ENCODE results near the gene SUCNR1.

SUCNR1 gene

GRCh38 chr3:151864423-151865101 is 8.9 kb upstream of the SUCNR1 start:
- WGBS (ENCODE audit: extremely low coverage, insufficient coverage, insufficient read length) = no CpG with 5 or more reads among the region's 4 CpGs
- Histone ChIP-seq H3K79me1 (ENCODE audit: low read length) (peaks cover 4% of the 10 kb centered on the region), H3K79me2 (ENCODE audit: control insufficient read depth, insufficient read depth, low read length, poor library complexity) (no peaks in the 10 kb centered on the region), H3K9ac (ENCODE audit: low read length) (no peak overlapping the region), H3K23ac (ENCODE audit: low read length) (no peak overlapping the region), H3K27me3 (ENCODE audit: insufficient read depth, low read length) (no peaks in the 10 kb centered on the region), H3K18ac (ENCODE audit: low read length) (no peak overlapping the region), H2BK120ac (ENCODE audit: insufficient read depth, low read length, poor library complexity) (no peak overlapping the region), H2AFZ (ENCODE audit: insufficient read depth, low read length, poor library complexity) (no peak overlapping the region), H3K4me2 (ENCODE audit: low read length) (no peak overlapping the region), H3K9me3 (ENCODE audit: insufficient read depth, low read depth, low read length) (no peaks in the 10 kb centered on the region), H3K36me3 (ENCODE audit: control insufficient read depth in 1 of 2, insufficient read depth in 2 of 2, low read length in 2 of 2) (no peaks in the 10 kb centered on the region), H3K14ac (ENCODE audit: low read length) (no peak overlapping the region), H3K4me3 (ENCODE audit: low read depth, low read length) (no peak overlapping the region), H2BK12ac (ENCODE audit: low read length) (no peak overlapping the region), H4K91ac (ENCODE audit: low read depth, low read length) (no peak overlapping the region), H4K8ac (ENCODE audit: low read depth, low read length) (no peak overlapping the region), H2AK5ac (ENCODE audit: low read length) (no peak overlapping the region), H3K4me1 (ENCODE audit: control insufficient read depth in 1 of 2, insufficient read depth in 2 of 2, low read length in 2 of 2) (peaks cover 0 to 2% of the 10 kb centered on the region in 2 experiments), H2BK5ac (ENCODE audit: low read depth, low read length, poor library complexity) (no peak overlapping the region), H3K4ac (ENCODE audit: low read depth, low read length) (no peak overlapping the region), H3K27ac (ENCODE audit: low read depth, low read length) (no peak overlapping the region), H4K12ac (ENCODE audit: low read depth, low read length) (no peak overlapping the region)
- DNase-seq = peak in 1 of 2 donors; percentile 93

GRCh38 chr3:151866711-151867410 is 6.6 kb upstream of the SUCNR1 start:
- Histone ChIP-seq H3K4me3 (ENCODE audit: low read depth, low read length) (no peak overlapping the region), H2AK5ac (ENCODE audit: low read length) (no peak overlapping the region), H3K4me2 (ENCODE audit: low read length) (no peak overlapping the region), H3K9me3 (ENCODE audit: insufficient read depth, low read depth, low read length) (no peaks in the 10 kb centered on the region), H3K14ac (ENCODE audit: low read length) (no peak overlapping the region), H3K79me2 (ENCODE audit: control insufficient read depth, insufficient read depth, low read length, poor library complexity) (no peaks in the 10 kb centered on the region), H2BK5ac (ENCODE audit: low read depth, low read length, poor library complexity) (no peak overlapping the region), H3K27ac (ENCODE audit: low read depth, low read length) (no peak overlapping the region), H2BK12ac (ENCODE audit: low read length) (peak overlapping the region; percentile 71), H4K8ac (ENCODE audit: low read depth, low read length) (no peak overlapping the region), H4K91ac (ENCODE audit: low read depth, low read length) (peak overlapping the region; percentile 14), H2AFZ (ENCODE audit: insufficient read depth, low read length, poor library complexity) (no peak overlapping the region), H4K12ac (ENCODE audit: low read depth, low read length) (no peak overlapping the region), H3K9ac (ENCODE audit: low read length) (no peak overlapping the region), H3K23ac (ENCODE audit: low read length) (no peak overlapping the region), H3K79me1 (ENCODE audit: low read length) (no peaks in the 10 kb centered on the region), H2BK120ac (ENCODE audit: insufficient read depth, low read length, poor library complexity) (no peak overlapping the region), H3K27me3 (ENCODE audit: insufficient read depth, low read length) (no peaks in the 10 kb centered on the region), H3K4ac (ENCODE audit: low read depth, low read length) (no peak overlapping the region), H3K36me3 (ENCODE audit: control insufficient read depth in 1 of 2, insufficient read depth in 2 of 2, low read length in 2 of 2) (no peaks in the 10 kb centered on the region), H3K18ac (ENCODE audit: low read length) (no peak overlapping the region), H3K4me1 (ENCODE audit: control insufficient read depth in 1 of 2, insufficient read depth in 2 of 2, low read length in 2 of 2) (peaks cover 0 to 2% of the 10 kb centered on the region in 2 experiments)
- DNase-seq = no peak
- no CpG with 5 or more reads among the region's 4 CpGs for WGBS (ENCODE audit: extremely low coverage, insufficient coverage, insufficient read length)

GRCh38 chr3:151867666-151868065 is 5.8 kb upstream of the SUCNR1 start:
- no peak overlapping the region for H3K4ac ChIP-seq (ENCODE audit: low read depth, low read length)
- H3K18ac ChIP-seq (ENCODE audit: low read length) = no peak overlapping the region
- no peak overlapping the region for H2BK12ac ChIP-seq (ENCODE audit: low read length)
- H2AK5ac ChIP-seq (ENCODE audit: low read length) = no peak overlapping the region
- no peak overlapping the region for H3K27ac ChIP-seq (ENCODE audit: low read depth, low read length)
- no peak overlapping the region for H3K4me2 ChIP-seq (ENCODE audit: low read length)
- WGBS (ENCODE audit: extremely low coverage, insufficient coverage, insufficient read length) = no CpG with 5 or more reads among the region's 1 CpG
- H4K8ac ChIP-seq (ENCODE audit: low read depth, low read length) = no peak overlapping the region
- no peak overlapping the region for H2AFZ ChIP-seq (ENCODE audit: insufficient read depth, low read length, poor library complexity)
- no peak overlapping the region for H2BK5ac ChIP-seq (ENCODE audit: low read depth, low read length, poor library complexity)
- peaks cover 0 to 2% of the 10 kb centered on the region in 2 experiments for H3K4me1 ChIP-seq (ENCODE audit: control insufficient read depth in 1 of 2, insufficient read depth in 2 of 2, low read length in 2 of 2)
- no peaks in the 10 kb centered on the region for H3K79me1 ChIP-seq (ENCODE audit: low read length)
- H3K79me2 ChIP-seq (ENCODE audit: control insufficient read depth, insufficient read depth, low read length, poor library complexity) = no peaks in the 10 kb centered on the region
- H3K9ac ChIP-seq (ENCODE audit: low read length) = no peak overlapping the region
- no peak overlapping the region for H3K4me3 ChIP-seq (ENCODE audit: low read depth, low read length)
- H3K9me3 ChIP-seq (ENCODE audit: insufficient read depth, low read depth, low read length) = no peaks in the 10 kb centered on the region
- no peak overlapping the region for H4K91ac ChIP-seq (ENCODE audit: low read depth, low read length)
- H3K23ac ChIP-seq (ENCODE audit: low read length) = no peak overlapping the region
- no peak overlapping the region for H2BK120ac ChIP-seq (ENCODE audit: insufficient read depth, low read length, poor library complexity)
- no peak overlapping the region for H4K12ac ChIP-seq (ENCODE audit: low read depth, low read length)
- H3K36me3 ChIP-seq (ENCODE audit: control insufficient read depth in 1 of 2, insufficient read depth in 2 of 2, low read length in 2 of 2) = no peaks in the 10 kb centered on the region
- DNase-seq = no peak
- H3K14ac ChIP-seq (ENCODE audit: low read length) = no peak overlapping the region
- no peaks in the 10 kb centered on the region for H3K27me3 ChIP-seq (ENCODE audit: insufficient read depth, low read length)

GRCh38 chr3:151869181-151869580 is 4.3 kb upstream of the SUCNR1 start:
- no peak overlapping the region for H3K27ac ChIP-seq (ENCODE audit: low read depth, low read length)
- H3K79me1 ChIP-seq (ENCODE audit: low read length) = no peaks in the 10 kb centered on the region
- H3K27me3 ChIP-seq (ENCODE audit: insufficient read depth, low read length) = no peaks in the 10 kb centered on the region
- no peaks in the 10 kb centered on the region for H3K9me3 ChIP-seq (ENCODE audit: insufficient read depth, low read depth, low read length)
- no peak overlapping the region for H4K12ac ChIP-seq (ENCODE audit: low read depth, low read length)
- H2AK5ac ChIP-seq (ENCODE audit: low read length) = no peak overlapping the region
- no peak overlapping the region for H3K9ac ChIP-seq (ENCODE audit: low read length)
- no peak overlapping the region for H3K18ac ChIP-seq (ENCODE audit: low read length)
- H4K8ac ChIP-seq (ENCODE audit: low read depth, low read length) = no peak overlapping the region
- H2BK120ac ChIP-seq (ENCODE audit: insufficient read depth, low read length, poor library complexity) = no peak overlapping the region
- no peak overlapping the region for H4K91ac ChIP-seq (ENCODE audit: low read depth, low read length)
- H3K4me1 ChIP-seq (ENCODE audit: control insufficient read depth in 1 of 2, insufficient read depth in 2 of 2, low read length in 2 of 2) = peaks cover 0 to 2% of the 10 kb centered on the region in 2 experiments
- no peaks in the 10 kb centered on the region for H3K79me2 ChIP-seq (ENCODE audit: control insufficient read depth, insufficient read depth, low read length, poor library complexity)
- H2BK5ac ChIP-seq (ENCODE audit: low read depth, low read length, poor library complexity) = no peak overlapping the region
- no peaks in the 10 kb centered on the region for H3K36me3 ChIP-seq (ENCODE audit: control insufficient read depth in 1 of 2, insufficient read depth in 2 of 2, low read length in 2 of 2)
- H3K4ac ChIP-seq (ENCODE audit: low read depth, low read length) = no peak overlapping the region
- H3K14ac ChIP-seq (ENCODE audit: low read length) = no peak overlapping the region
- DNase-seq = no peak
- H3K4me2 ChIP-seq (ENCODE audit: low read length) = no peak overlapping the region
- WGBS (ENCODE audit: extremely low coverage, insufficient coverage, insufficient read length) = no CpG with 5 or more reads among the region's 3 CpGs
- no peak overlapping the region for H3K4me3 ChIP-seq (ENCODE audit: low read depth, low read length)
- H3K23ac ChIP-seq (ENCODE audit: low read length) = no peak overlapping the region
- H2AFZ ChIP-seq (ENCODE audit: insufficient read depth, low read length, poor library complexity) = no peak overlapping the region
- no peak overlapping the region for H2BK12ac ChIP-seq (ENCODE audit: low read length)

Data from trophoblast cell (in vitro differentiated cells and primary cell).